ENCODE measurements around the gene BAIAP2. TPM values are rescaled to one million over a fixed set of nuclear protein-coding genes. Genes with fewer than 3 reads are reported as not detected.

The BAIAP2 gene
- total RNA-seq, 1 donor from 2014 or later, result 113 TPM

DNA sequence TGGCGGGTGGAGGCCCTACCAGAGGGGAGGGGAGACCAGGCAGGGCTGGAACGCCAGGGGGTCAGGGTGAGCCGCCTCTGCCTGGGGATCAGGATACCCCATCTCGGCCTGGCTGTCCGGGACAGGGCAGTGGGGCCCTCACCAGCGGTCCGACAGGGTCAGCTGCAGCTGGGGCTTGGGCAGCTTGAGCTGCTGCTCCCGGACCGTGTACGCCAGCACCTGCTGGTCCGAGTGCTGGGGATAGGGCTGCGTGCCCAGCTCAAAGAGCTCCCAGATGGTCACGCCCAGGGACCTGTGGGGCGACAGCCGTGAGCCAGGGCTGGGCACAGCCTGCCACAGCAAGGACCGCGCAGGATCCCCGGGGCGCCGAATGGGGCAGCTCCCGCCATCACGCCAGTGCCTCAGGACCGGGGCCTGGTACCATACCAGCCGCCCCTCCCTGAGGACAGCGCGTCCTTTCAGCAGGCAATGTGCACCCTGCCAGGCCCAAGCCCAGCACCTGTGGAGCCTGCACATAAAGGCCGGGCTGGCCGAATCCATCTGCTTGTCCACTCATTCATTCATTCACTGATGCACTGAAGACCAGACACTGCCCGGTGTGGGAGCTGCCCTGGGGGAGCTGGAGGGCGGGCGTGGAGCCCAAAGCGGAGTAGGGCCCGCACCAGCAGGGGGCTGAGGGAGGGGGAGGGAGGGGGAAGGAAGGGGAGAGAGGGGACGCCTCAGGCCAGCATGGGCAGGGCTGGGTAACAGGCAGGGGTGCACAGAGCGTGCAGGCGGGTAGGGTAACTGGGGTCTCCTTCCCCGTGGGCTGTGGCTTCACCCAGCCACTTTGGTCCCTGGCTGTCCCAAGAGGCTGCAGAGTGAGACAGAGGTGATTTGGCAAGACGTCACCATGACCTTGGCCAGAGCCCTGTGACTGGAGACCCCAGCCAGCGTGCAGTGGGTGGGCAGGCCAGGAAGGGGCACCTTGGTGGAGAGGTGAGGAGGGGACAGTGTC is 88.4 kb downstream of the BAIAP2 start:
- Histone ChIP-seq H3K9me3 (no peaks in the 10 kb centered on the region), H3K36me3 (no peaks in the 10 kb centered on the region), H3K4me1 (peaks cover 18% of the 10 kb centered on the region), H3K27me3 (no peaks in the 10 kb centered on the region), H3K4me3 (no peak overlapping the region), H3K27ac (no peak overlapping the region)
- TF ChIP-seq POLR2A (IDR thresholded peaks at IDR 0.05) (no peak), POLR2AphosphoS5 (IDR thresholded peaks at IDR 0.05; ENCODE audit: insufficient read depth in 1 of 2, low read depth in 1 of 2) (no peak)
- TF ChIP-seq, protein P1, sequence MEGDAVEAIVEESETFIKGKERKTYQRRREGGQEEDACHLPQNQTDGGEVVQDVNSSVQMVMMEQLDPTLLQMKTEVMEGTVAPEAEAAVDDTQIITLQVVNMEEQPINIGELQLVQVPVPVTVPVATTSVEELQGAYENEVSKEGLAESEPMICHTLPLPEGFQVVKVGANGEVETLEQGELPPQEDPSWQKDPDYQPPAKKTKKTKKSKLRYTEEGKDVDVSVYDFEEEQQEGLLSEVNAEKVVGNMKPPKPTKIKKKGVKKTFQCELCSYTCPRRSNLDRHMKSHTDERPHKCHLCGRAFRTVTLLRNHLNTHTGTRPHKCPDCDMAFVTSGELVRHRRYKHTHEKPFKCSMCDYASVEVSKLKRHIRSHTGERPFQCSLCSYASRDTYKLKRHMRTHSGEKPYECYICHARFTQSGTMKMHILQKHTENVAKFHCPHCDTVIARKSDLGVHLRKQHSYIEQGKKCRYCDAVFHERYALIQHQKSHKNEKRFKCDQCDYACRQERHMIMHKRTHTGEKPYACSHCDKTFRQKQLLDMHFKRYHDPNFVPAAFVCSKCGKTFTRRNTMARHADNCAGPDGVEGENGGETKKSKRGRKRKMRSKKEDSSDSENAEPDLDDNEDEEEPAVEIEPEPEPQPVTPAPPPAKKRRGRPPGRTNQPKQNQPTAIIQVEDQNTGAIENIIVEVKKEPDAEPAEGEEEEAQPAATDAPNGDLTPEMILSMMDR (IDR thresholded peaks at IDR 0.05), result no peak
- intact Hi-C loops (cut with DNase I), result no loop called here
- DNase-seq (ENCODE audit: extremely low spot score in 2 of 2), result no peak

DNA sequence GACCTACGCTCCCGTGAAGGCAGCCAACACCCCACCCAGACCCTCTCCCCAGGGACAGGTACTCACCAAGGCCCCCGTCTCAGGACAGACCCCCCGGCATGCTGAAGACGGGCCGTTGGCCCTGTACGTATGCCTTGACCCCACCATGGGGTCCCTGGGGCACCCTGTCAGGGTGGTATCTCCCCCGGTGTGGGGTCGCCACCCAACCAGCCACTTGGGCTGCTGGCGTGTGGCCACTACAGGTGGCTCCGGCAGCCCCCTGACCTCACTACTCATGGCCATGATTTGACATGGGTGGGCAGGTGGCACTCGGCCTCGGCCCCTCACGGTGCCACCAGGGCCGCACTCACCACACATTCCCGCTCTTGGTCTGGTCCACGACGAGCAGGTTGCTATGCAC is 89.4 kb downstream of the BAIAP2 start:
- peaks cover 8% of the 10 kb centered on the region for H3K4me1 ChIP-seq
- intact Hi-C loops (cut with DNase I), result no loop called here
- H3K27ac ChIP-seq, result no peak overlapping the region
- no peak for DNase-seq (ENCODE audit: extremely low spot score in 2 of 2)
- no peaks in the 10 kb centered on the region for H3K9me3 ChIP-seq
- no peaks in the 10 kb centered on the region for H3K36me3 ChIP-seq
- no peak overlapping the region for H3K4me3 ChIP-seq
- TF ChIP-seq, protein P1 (IDR thresholded peaks at IDR 0.05), result no peak
- TF ChIP-seq POLR2A (IDR thresholded peaks at IDR 0.05) (no peak), POLR2AphosphoS5 (IDR thresholded peaks at IDR 0.05; ENCODE audit: insufficient read depth in 1 of 2, low read depth in 1 of 2) (no peak)
- H3K27me3 ChIP-seq, result no peaks in the 10 kb centered on the region

GRCh38 chr17:81125573-81126081 is 90.7 kb downstream of the BAIAP2 start:
- intact Hi-C loops (cut with DNase I), result no loop called here
- no peak for TF ChIP-seq POLR2A (IDR thresholded peaks at IDR 0.05)
- DNase-seq (ENCODE audit: extremely low spot score in 2 of 2), result no peak
- no peaks in the 10 kb centered on the region for H3K9me3 ChIP-seq
- no peak overlapping the region for H3K27ac ChIP-seq
- no peak overlapping the region for H3K4me3 ChIP-seq
- peaks cover 4% of the 10 kb centered on the region for H3K4me1 ChIP-seq
- H3K27me3 ChIP-seq, result no peaks in the 10 kb centered on the region
- H3K36me3 ChIP-seq, result no peaks in the 10 kb centered on the region

- Histone ChIP-seq H3K4me3 (no peak overlapping the region), H3K4me1 (peaks cover 4% of the 10 kb centered on the region), H3K27me3 (no peaks in the 10 kb centered on the region), H3K27ac (no peak overlapping the region), H3K9me3 (no peaks in the 10 kb centered on the region), H3K36me3 (no peaks in the 10 kb centered on the region)
- intact Hi-C loops (cut with DNase I), result no loop called here
- TF ChIP-seq POLR2AphosphoS5 (IDR thresholded peaks at IDR 0.05; ENCODE audit: insufficient read depth in 1 of 2, low read depth in 1 of 2), result no peak
- TF ChIP-seq, protein P1 (IDR thresholded peaks at IDR 0.05), result no peak
- TF ChIP-seq POLR2A (IDR thresholded peaks at IDR 0.05), result no peak
- no peak for DNase-seq (ENCODE audit: extremely low spot score in 2 of 2)
These were observed 91.6 kb downstream of the BAIAP2 start for GRCh38 chr17:81126281-81127132.

GRCh38 chr17:81127133-81127455 is 92.1 kb downstream of the BAIAP2 start:
- Histone ChIP-seq H3K4me3 (no peak overlapping the region), H3K27ac (no peak overlapping the region), H3K36me3 (no peaks in the 10 kb centered on the region), H3K4me1 (no peaks in the 10 kb centered on the region), H3K9me3 (no peaks in the 10 kb centered on the region), H3K27me3 (no peaks in the 10 kb centered on the region)
- TF ChIP-seq POLR2AphosphoS5 (IDR thresholded peaks at IDR 0.05; ENCODE audit: insufficient read depth in 1 of 2, low read depth in 1 of 2), result no peak
- TF ChIP-seq, protein P1 (IDR thresholded peaks at IDR 0.05), result no peak
- TF ChIP-seq POLR2A (IDR thresholded peaks at IDR 0.05), result no peak
- no peak for DNase-seq (ENCODE audit: extremely low spot score in 2 of 2)
- intact Hi-C loops (cut with DNase I), result no loop called here
